ENCODE data around the gene MRGPRG.

The MRGPRG gene

GRCh38 chr11:3181725-3182461 lies 36.7 kb downstream of the MRGPRG start:
- H3K4me2 ChIP-seq (ENCODE audit: low read length), result no peak overlapping the region
- H3K27ac ChIP-seq (ENCODE audit: low read depth, low read length), result no peak overlapping the region
- H3K9me3 ChIP-seq (ENCODE audit: insufficient read depth, low read depth, low read length), result no peaks in the 10 kb centered on the region
- H3K4me1 ChIP-seq (ENCODE audit: control insufficient read depth in 1 of 2, insufficient read depth in 2 of 2, low read length in 2 of 2), result peaks cover 0 to 6% of the 10 kb centered on the region in 2 experiments
- no peak overlapping the region for H3K9ac ChIP-seq (ENCODE audit: low read length)
- H3K27me3 ChIP-seq (ENCODE audit: insufficient read depth, low read length), result no peaks in the 10 kb centered on the region
- no peaks in the 10 kb centered on the region for H3K79me2 ChIP-seq (ENCODE audit: control insufficient read depth, insufficient read depth, low read length, poor library complexity)
- H3K4me3 ChIP-seq (ENCODE audit: low read depth, low read length), result no peak overlapping the region
- H2BK120ac ChIP-seq (ENCODE audit: insufficient read depth, low read length, poor library complexity), result no peak overlapping the region
- no peak overlapping the region for H4K91ac ChIP-seq (ENCODE audit: low read depth, low read length)
- no peak overlapping the region for H3K18ac ChIP-seq (ENCODE audit: low read length)
- H3K14ac ChIP-seq (ENCODE audit: low read length), result no peak overlapping the region
- H3K23ac ChIP-seq (ENCODE audit: low read length), result no peak overlapping the region
- no peak for DNase-seq
- H2AK5ac ChIP-seq (ENCODE audit: low read length), result no peak overlapping the region
- no peaks in the 10 kb centered on the region for H3K36me3 ChIP-seq (ENCODE audit: control insufficient read depth in 1 of 2, insufficient read depth in 2 of 2, low read length in 2 of 2)
- H3K4ac ChIP-seq (ENCODE audit: low read depth, low read length), result no peak overlapping the region
- H4K12ac ChIP-seq (ENCODE audit: low read depth, low read length), result no peak overlapping the region
- H2BK12ac ChIP-seq (ENCODE audit: low read length), result peak overlapping the region; percentile 5
- H2AFZ ChIP-seq (ENCODE audit: insufficient read depth, low read length, poor library complexity), result no peak overlapping the region
- no peak overlapping the region for H2BK5ac ChIP-seq (ENCODE audit: low read depth, low read length, poor library complexity)
- WGBS (ENCODE audit: extremely low coverage, insufficient coverage, insufficient read length), result no CpG with 5 or more reads among the region's 12 CpGs
- peaks cover 2% of the 10 kb centered on the region for H3K79me1 ChIP-seq (ENCODE audit: low read length)
- H4K8ac ChIP-seq (ENCODE audit: low read depth, low read length), result no peak overlapping the region

DNA sequence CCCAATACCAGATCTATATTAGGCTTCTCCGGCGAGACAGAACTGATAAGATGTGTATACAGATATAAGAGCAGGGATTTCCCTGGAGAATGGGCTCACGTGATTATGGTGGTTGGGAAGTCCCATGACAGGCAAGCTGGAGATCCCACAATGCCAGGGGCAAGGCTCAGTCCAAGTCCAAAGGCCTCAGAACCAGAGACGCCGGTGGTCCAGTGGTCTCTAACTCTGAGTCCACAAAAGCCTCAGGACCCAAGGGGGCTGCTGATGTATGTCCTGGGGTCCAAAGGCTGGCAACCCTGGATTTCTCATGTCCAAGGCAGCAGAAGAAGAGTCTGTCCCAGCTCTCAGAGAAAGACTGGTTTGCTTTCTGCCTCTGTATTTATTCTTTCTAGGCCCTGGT lies 37.7 kb downstream of the MRGPRG start:
- H2BK5ac ChIP-seq (ENCODE audit: low read depth, low read length, poor library complexity), result no peak overlapping the region
- no peak overlapping the region for H3K23ac ChIP-seq (ENCODE audit: low read length)
- no peak overlapping the region for H3K18ac ChIP-seq (ENCODE audit: low read length)
- peaks cover 0 to 6% of the 10 kb centered on the region in 2 experiments for H3K4me1 ChIP-seq (ENCODE audit: control insufficient read depth in 1 of 2, insufficient read depth in 2 of 2, low read length in 2 of 2)
- H3K4me3 ChIP-seq (ENCODE audit: low read depth, low read length), result no peak overlapping the region
- H2BK12ac ChIP-seq (ENCODE audit: low read length), result no peak overlapping the region
- H2AK5ac ChIP-seq (ENCODE audit: low read length), result no peak overlapping the region
- DNase-seq, result no peak
- no CpG with 5 or more reads among the region's 5 CpGs for WGBS (ENCODE audit: extremely low coverage, insufficient coverage, insufficient read length)
- H3K27me3 ChIP-seq (ENCODE audit: insufficient read depth, low read length), result no peaks in the 10 kb centered on the region
- H3K36me3 ChIP-seq (ENCODE audit: control insufficient read depth in 1 of 2, insufficient read depth in 2 of 2, low read length in 2 of 2), result no peaks in the 10 kb centered on the region
- no peak overlapping the region for H2BK120ac ChIP-seq (ENCODE audit: insufficient read depth, low read length, poor library complexity)
- no peak overlapping the region for H4K91ac ChIP-seq (ENCODE audit: low read depth, low read length)
- no peak overlapping the region for H3K9ac ChIP-seq (ENCODE audit: low read length)
- no peak overlapping the region for H3K14ac ChIP-seq (ENCODE audit: low read length)
- H3K4me2 ChIP-seq (ENCODE audit: low read length), result no peak overlapping the region
- no peak overlapping the region for H4K12ac ChIP-seq (ENCODE audit: low read depth, low read length)
- no peak overlapping the region for H3K27ac ChIP-seq (ENCODE audit: low read depth, low read length)
- H2AFZ ChIP-seq (ENCODE audit: insufficient read depth, low read length, poor library complexity), result no peak overlapping the region
- peaks cover 2% of the 10 kb centered on the region for H3K9me3 ChIP-seq (ENCODE audit: insufficient read depth, low read depth, low read length)
- no peak overlapping the region for H4K8ac ChIP-seq (ENCODE audit: low read depth, low read length)
- H3K79me2 ChIP-seq (ENCODE audit: control insufficient read depth, insufficient read depth, low read length, poor library complexity), result no peaks in the 10 kb centered on the region
- peaks cover 2% of the 10 kb centered on the region for H3K79me1 ChIP-seq (ENCODE audit: low read length)
- no peak overlapping the region for H3K4ac ChIP-seq (ENCODE audit: low read depth, low read length)

DNA sequence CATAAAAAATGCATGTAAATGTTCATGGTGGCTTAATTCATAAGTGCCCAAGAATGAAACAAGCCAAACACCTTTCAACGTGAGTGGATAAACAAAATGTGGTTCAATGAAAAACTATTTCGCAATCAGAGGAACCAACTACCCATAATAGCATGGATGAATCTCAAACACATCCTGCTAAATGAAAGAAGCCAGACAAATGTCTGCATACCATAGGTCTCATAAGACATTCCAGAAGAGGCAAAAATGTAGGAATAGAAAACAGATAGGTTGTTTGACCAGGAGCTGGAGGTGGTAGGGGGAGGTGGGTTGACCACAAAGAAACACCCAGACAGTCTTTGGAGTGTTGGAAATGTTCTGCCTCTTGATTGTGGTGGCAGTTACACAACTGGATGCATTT lies 40.3 kb downstream of the MRGPRG start:
- H3K4me2 ChIP-seq (ENCODE audit: low read length), result no peak overlapping the region
- H3K9ac ChIP-seq (ENCODE audit: low read length), result no peak overlapping the region
- H3K18ac ChIP-seq (ENCODE audit: low read length), result no peak overlapping the region
- H2BK120ac ChIP-seq (ENCODE audit: insufficient read depth, low read length, poor library complexity), result no peak overlapping the region
- no peak overlapping the region for H4K91ac ChIP-seq (ENCODE audit: low read depth, low read length)
- no peaks in the 10 kb centered on the region for H3K27me3 ChIP-seq (ENCODE audit: insufficient read depth, low read length)
- WGBS (ENCODE audit: extremely low coverage, insufficient coverage, insufficient read length), result no CpG with 5 or more reads among the region's 2 CpGs
- peak overlapping the region; percentile 85 for H3K27ac ChIP-seq (ENCODE audit: low read depth, low read length)
- peaks cover 0 to 6% of the 10 kb centered on the region in 2 experiments for H3K4me1 ChIP-seq (ENCODE audit: control insufficient read depth in 1 of 2, insufficient read depth in 2 of 2, low read length in 2 of 2)
- H3K9me3 ChIP-seq (ENCODE audit: insufficient read depth, low read depth, low read length), result peaks cover 4% of the 10 kb centered on the region
- H3K79me2 ChIP-seq (ENCODE audit: control insufficient read depth, insufficient read depth, low read length, poor library complexity), result no peaks in the 10 kb centered on the region
- no peak overlapping the region for H3K4me3 ChIP-seq (ENCODE audit: low read depth, low read length)
- no peak overlapping the region for H2BK12ac ChIP-seq (ENCODE audit: low read length)
- no peak for DNase-seq
- no peak overlapping the region for H2AFZ ChIP-seq (ENCODE audit: insufficient read depth, low read length, poor library complexity)
- H3K36me3 ChIP-seq (ENCODE audit: control insufficient read depth in 1 of 2, insufficient read depth in 2 of 2, low read length in 2 of 2), result no peaks in the 10 kb centered on the region
- H3K14ac ChIP-seq (ENCODE audit: low read length), result no peak overlapping the region
- no peak overlapping the region for H4K8ac ChIP-seq (ENCODE audit: low read depth, low read length)
- no peak overlapping the region for H2AK5ac ChIP-seq (ENCODE audit: low read length)
- no peak overlapping the region for H4K12ac ChIP-seq (ENCODE audit: low read depth, low read length)
- H2BK5ac ChIP-seq (ENCODE audit: low read depth, low read length, poor library complexity), result no peak overlapping the region
- H3K23ac ChIP-seq (ENCODE audit: low read length), result no peak overlapping the region
- H3K79me1 ChIP-seq (ENCODE audit: low read length), result peaks cover 2% of the 10 kb centered on the region
- no peak overlapping the region for H3K4ac ChIP-seq (ENCODE audit: low read depth, low read length)

- peaks cover 4% of the 10 kb centered on the region for H3K9me3 ChIP-seq (ENCODE audit: insufficient read depth, low read depth, low read length)
- H4K8ac ChIP-seq (ENCODE audit: low read depth, low read length), result no peak overlapping the region
- H3K4me3 ChIP-seq (ENCODE audit: low read depth, low read length), result no peak overlapping the region
- H3K14ac ChIP-seq (ENCODE audit: low read length), result peak overlapping the region; percentile 33
- peak overlapping the region; percentile 70 for H2BK120ac ChIP-seq (ENCODE audit: insufficient read depth, low read length, poor library complexity)
- no peak overlapping the region for H3K9ac ChIP-seq (ENCODE audit: low read length)
- no peaks in the 10 kb centered on the region for H3K79me2 ChIP-seq (ENCODE audit: control insufficient read depth, insufficient read depth, low read length, poor library complexity)
- peak overlapping the region; percentile 73 for H3K27ac ChIP-seq (ENCODE audit: low read depth, low read length)
- peaks cover 2% of the 10 kb centered on the region for H3K79me1 ChIP-seq (ENCODE audit: low read length)
- no peak overlapping the region for H3K23ac ChIP-seq (ENCODE audit: low read length)
- peaks cover 0 to 6% of the 10 kb centered on the region in 2 experiments for H3K4me1 ChIP-seq (ENCODE audit: control insufficient read depth in 1 of 2, insufficient read depth in 2 of 2, low read length in 2 of 2)
- WGBS (ENCODE audit: extremely low coverage, insufficient coverage, insufficient read length), result no CpG with 5 or more reads among the region's 2 CpGs
- peak overlapping the region; percentile 49 for H2AK5ac ChIP-seq (ENCODE audit: low read length)
- no peak overlapping the region for H3K4ac ChIP-seq (ENCODE audit: low read depth, low read length)
- H3K4me2 ChIP-seq (ENCODE audit: low read length), result no peak overlapping the region
- H3K36me3 ChIP-seq (ENCODE audit: control insufficient read depth in 1 of 2, insufficient read depth in 2 of 2, low read length in 2 of 2), result no peaks in the 10 kb centered on the region
- no peak overlapping the region for H2AFZ ChIP-seq (ENCODE audit: insufficient read depth, low read length, poor library complexity)
- no peak overlapping the region for H3K18ac ChIP-seq (ENCODE audit: low read length)
- peak overlapping the region; percentile 72 for H4K91ac ChIP-seq (ENCODE audit: low read depth, low read length)
- DNase-seq, result no peak
- no peaks in the 10 kb centered on the region for H3K27me3 ChIP-seq (ENCODE audit: insufficient read depth, low read length)
- H4K12ac ChIP-seq (ENCODE audit: low read depth, low read length), result no peak overlapping the region
- peak overlapping the region; percentile 80 for H2BK12ac ChIP-seq (ENCODE audit: low read length)
- H2BK5ac ChIP-seq (ENCODE audit: low read depth, low read length, poor library complexity), result peak overlapping the region; percentile 73
These were observed 40.7 kb downstream of the MRGPRG start for GRCh38 chr11:3177931-3178330.

All from trophoblast cell (in vitro differentiated cells and primary cell).